ENCODE data around the gene P2RY8. TPM values are rescaled to one million over a fixed set of nuclear protein-coding genes. Genes with fewer than 3 reads are reported as not detected.

P2RY8 gene
- total RNA-seq, 4 donors from 2014 or later, result 0.98 to 7.1 (median 2.7) TPM

DNA sequence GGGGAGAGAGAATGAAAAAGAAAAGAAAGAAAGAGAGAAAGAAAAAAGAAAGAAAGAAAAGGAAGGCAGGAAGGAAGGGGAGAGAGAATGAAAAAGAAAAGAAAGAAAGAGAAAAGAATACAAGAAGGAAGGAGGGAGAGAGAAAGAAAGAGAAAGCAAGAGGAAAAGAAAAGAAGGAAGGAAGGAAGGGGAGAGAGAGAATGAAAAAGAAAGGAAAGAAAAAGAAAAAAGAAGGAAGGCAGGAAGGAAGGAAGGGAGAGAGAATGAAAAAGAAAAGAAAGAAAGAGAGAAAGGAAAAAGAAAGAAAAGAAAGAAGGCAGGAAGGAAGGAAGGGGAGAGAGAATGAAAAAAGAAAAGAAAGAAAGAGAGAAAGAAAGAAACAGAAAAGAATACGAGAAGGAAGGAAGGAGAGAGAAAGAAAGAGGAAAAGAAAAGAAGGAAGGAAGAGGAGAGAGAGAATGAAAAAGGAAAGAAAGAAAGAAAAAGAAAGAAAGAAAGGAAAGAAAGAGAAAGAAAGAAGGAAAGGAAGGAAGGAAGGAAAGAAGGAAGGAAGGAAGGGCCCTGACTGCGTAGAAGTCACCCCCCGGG lies 15.1 kb upstream of the P2RY8 start:
- TF ChIP-seq, protein P1, sequence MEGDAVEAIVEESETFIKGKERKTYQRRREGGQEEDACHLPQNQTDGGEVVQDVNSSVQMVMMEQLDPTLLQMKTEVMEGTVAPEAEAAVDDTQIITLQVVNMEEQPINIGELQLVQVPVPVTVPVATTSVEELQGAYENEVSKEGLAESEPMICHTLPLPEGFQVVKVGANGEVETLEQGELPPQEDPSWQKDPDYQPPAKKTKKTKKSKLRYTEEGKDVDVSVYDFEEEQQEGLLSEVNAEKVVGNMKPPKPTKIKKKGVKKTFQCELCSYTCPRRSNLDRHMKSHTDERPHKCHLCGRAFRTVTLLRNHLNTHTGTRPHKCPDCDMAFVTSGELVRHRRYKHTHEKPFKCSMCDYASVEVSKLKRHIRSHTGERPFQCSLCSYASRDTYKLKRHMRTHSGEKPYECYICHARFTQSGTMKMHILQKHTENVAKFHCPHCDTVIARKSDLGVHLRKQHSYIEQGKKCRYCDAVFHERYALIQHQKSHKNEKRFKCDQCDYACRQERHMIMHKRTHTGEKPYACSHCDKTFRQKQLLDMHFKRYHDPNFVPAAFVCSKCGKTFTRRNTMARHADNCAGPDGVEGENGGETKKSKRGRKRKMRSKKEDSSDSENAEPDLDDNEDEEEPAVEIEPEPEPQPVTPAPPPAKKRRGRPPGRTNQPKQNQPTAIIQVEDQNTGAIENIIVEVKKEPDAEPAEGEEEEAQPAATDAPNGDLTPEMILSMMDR (IDR thresholded peaks at IDR 0.05; ENCODE audit: low read depth), result no peak

DNA sequence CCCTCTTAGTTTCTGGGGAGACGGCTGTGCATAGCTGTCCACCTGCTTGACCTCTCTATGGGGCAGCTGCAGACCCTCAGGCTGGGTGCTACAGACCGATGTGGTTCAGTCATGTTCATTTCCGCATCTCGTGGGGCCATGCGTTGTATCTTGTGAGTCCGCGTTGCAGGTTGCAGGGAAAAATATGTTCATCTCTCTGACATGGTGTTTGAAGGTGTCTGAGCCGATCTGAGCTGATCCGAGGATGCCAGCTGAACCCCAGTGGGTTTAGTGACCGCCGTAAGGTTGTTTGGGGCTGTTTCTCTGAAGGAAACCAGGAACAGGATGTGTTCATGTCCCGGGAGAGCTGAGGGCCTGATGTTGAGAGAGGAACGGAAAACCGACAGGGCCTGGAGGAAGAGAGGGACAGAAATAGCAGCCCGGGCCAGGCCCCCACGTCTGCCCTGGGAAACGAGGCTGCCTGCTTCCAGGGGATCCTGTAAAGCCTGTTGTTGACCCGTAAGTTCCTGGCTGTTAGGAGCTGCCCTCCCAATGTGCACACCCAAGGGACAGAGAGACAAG lies 9.8 kb upstream of the P2RY8 start:
- TF ChIP-seq, protein P1 (IDR thresholded peaks at IDR 0.05; ENCODE audit: low read depth), result no peak

DNA sequence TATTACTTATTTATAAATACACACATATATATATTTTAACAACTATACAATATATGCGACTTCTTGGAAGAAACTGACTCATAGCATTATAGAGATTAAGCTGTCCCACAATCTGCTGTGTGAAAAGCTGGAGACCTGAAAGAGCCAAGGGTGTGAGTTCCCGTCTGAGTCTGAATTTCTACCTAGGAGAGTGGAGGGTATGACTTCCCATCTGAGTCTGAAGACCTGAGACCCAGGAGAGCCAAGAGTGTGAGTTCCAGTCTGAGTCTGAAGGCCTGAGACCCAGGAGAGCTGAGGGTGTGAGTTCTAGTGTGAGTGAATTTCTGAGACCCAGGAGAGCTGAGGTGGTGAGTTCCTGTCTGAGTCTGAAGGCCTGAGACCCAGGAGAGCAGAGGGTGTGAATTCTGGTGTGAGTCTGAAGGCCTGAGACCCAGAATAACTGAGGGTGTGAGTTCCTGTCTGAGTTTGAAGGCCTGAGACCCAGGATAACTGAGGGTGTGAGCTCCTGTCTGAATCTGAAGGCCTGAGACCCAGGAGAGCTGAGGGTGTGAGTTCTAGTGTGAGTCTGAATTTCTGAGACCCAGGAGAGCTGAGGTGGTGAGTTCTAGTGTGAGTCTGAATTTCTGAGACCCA lies 8.9 kb upstream of the P2RY8 start:
- TF ChIP-seq, protein P1 (IDR thresholded peaks at IDR 0.05; ENCODE audit: low read depth), result no peak

DNA sequence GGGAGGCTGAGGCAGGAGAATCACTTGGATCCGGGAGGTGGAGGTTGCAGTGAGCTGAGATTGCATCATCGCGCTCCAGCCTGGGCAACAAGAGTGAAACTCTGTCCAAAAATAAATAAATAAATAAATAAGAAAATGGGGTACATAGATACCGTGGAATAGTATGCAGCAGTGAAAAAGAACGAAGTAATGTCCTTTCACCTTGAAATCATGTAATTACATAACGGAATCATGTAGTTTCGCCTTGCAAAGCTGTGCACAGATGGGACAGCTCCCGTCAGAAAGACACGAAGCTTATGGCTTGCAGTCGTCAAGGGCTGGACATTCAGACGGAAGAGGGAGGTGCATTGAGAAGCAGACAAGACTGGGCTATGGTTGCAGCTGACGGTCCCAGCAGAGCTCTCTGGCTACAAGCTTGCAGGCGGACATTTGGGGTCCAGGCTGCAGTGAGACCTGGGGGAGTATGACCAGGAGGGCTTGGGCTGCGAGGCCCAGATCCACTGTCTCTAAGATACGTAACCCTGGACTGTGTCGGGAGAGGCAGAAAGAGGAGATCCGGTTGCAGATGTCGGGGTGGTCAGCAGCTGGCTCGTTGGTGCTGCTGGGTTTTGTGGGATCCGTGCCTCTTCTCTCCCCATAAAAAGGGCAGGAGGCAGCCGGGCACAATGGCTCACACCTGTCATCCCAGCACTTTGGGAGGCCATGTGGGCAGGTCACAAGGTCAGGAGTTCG lies 6.2 kb upstream of the P2RY8 start:
- TF ChIP-seq, protein P1 (IDR thresholded peaks at IDR 0.05; ENCODE audit: low read depth), result no peak

DNA sequence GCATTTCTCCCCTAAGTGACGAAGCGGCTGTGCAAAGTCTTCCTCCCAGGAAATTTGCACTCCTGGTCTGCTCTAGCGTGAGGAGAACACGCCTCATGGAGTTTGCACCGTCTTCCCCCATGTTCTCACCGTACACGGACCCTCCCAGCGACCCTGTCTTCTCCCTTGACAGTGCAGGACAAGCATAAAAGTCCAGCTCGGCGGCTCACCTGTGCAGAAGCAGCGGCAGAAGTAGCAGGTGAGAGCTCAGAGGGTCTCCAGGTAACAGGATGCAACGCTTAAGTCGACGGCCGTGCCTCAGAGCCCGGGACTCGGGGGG lies 314 bp downstream of the P2RY8 start:
- TF ChIP-seq, protein P1 (IDR thresholded peaks at IDR 0.05; ENCODE audit: low read depth), result no peak

DNA sequence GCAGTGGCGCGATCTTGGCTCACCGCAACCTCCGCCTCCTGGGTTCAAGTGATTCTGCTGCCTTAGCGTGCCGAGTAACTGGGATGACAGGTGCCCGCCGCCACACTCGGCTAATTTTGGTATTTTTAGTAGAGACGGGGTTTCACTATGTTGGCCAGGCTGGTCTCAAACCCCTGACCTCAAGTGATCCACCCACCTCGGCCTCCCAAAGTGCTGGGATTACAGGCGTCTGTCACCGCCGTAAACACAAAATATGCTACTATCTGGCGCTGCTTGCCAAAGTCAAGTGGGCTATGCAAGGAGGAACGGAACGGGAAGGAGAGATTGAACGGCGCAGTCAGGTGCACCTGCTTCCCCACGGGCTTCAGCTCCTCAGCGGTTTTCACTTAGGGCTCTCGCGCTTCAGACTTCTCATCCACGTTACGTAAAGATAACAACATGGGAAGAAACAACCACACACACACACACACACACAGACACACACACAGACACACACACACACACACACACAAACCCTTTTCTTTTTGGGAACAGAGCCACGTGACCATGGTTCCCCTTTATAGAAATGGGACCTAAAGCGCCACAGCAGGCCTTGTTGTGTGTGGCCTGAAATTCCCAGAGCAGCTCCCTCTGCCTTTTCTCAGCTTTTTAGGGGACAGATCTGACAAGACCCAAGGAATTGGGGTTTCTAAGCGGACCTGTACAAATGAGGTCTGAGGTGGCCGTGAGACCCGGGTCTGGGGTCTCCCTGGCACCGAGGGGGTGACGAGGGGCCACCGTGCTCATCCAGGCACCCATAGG lies 1.5 kb downstream of the P2RY8 start:
- TF ChIP-seq, protein P1 (IDR thresholded peaks at IDR 0.05; ENCODE audit: low read depth), result no peak

Measured in subcutaneous adipose tissue (tissue), 4 donors.